HCT116 (cell line): ENCODE data around the gene WASF2. TPM values are rescaled to one million over a fixed set of nuclear protein-coding genes. Genes with fewer than 3 reads are reported as not detected.

Experiments
- ATAC-seq: fragments of 200-7000 bp; cut with Tn5 transposase; 2 replicates; pipeline ENCODE4 v1.9.1; 2020; ENCODE audit warnings: mild to moderate bottlenecking, moderate library complexity
- BruUV-seq: library from RNA; stranded (reverse); fragments of 400-500 nt; replicated peaks from 2 replicates; lab custom pipeline; 2021; lab: Mats Ljungman, UMichigan
- CTCF ChIA-PET: fragments of 300-600 bp; sonication (Branson Sonifier 250); formaldehyde crosslinking; loops from one replicate; lab custom pipeline; 2021; ENCODE audit warnings: antibody characterized with exemption; lab: Charles Lee
- POLR2A ChIA-PET: fragments of 300-600, 350-600 bp; sonication (Branson Sonifier 250); formaldehyde crosslinking; loops from one replicate; lab custom pipeline; 2021; ENCODE audit warnings: antibody characterized with exemption; lab: Charles Lee
- RAD21 ChIA-PET, 2 experiments: fragments of 300-600 bp; sonication (Branson Sonifier 250); formaldehyde crosslinking; loops; one replicate each; lab custom pipeline; 2023; ENCODE audit warnings: low total read pairs in 2 of 2; ENCODE audit not compliant: uncharacterized antibody in 2 of 2, unreplicated experiment in 2 of 2, low non-redundant PET in 1 of 2; lab: Charles Lee
- DNase-seq: peaks from one replicate; pipeline ENCODE4 v3.0.0-alpha.2; 2010; ENCODE audit warnings: low read depth, low spot score
- H2AFZ ChIP-seq: fragments of 200-600 bp; shearing (Covaris generic), sonication (generic); 2 replicates; pipeline ENCODE4 v1.6.1; 2017; ENCODE audit warnings: low read depth, mixed run types, mixed read lengths, antibody characterized with exemption, low read length; ENCODE audit not compliant: poor library complexity, severe bottlenecking
- H3K27ac ChIP-seq: 2 replicates; pipeline ENCODE4 v1.5.1; 2012; ENCODE audit warnings: low read depth, low read length
- H3K27me3 ChIP-seq: fragments of 200-600 bp; sonication (generic); 2 replicates; pipeline ENCODE4 v1.6.1; 2016; ENCODE audit warnings: mixed run types, low read length, mixed read lengths; ENCODE audit not compliant: insufficient read depth
- H3K36me3 ChIP-seq, 2 experiments: fragments of 200-500 bp in 1 of 2; fragments of 200-600 bp in 1 of 2; sonication (Bioruptor generic) in 1 of 2; sonication (generic) in 1 of 2; 2 replicates each; pipeline versions ENCODE4 v1.5.1 to v1.6.1; 2014 to 2016; ENCODE audit warnings: low read length in 2 of 2, inconsistent platforms in 1 of 2, mixed read lengths in 1 of 2, mixed run types in 1 of 2; ENCODE audit not compliant: insufficient read depth in 2 of 2, control insufficient read depth in 1 of 2
- H3K4me1 ChIP-seq, 2 experiments: fragments of 200-600 bp in 1 of 2; sonication (generic) in 1 of 2; 2 replicates each; pipeline versions ENCODE4 v1.5.1 to v1.6.1; 2012 to 2017; ENCODE audit warnings: low read length in 2 of 2, inconsistent platforms in 1 of 2, mild to moderate bottlenecking in 1 of 2, mixed read lengths in 1 of 2, mixed run types in 1 of 2, moderate library complexity in 1 of 2; ENCODE audit not compliant: insufficient read depth in 2 of 2, control insufficient read depth in 1 of 2
- H3K4me2 ChIP-seq: fragments of 200-600 bp; sonication (generic); 2 replicates; pipeline ENCODE4 v1.6.1; 2017; ENCODE audit warnings: mixed run types, low read length, mixed read lengths
- H3K4me3 ChIP-seq, 2 experiments: fragments of 200-600 bp in 1 of 2; sonication (generic) in 1 of 2; replicated peaks in 1 of 2; 2 replicates each; pipeline ENCODE4 v1.5.1; 2011 to 2016; ENCODE audit warnings: low read length in 2 of 2, control low read depth in 1 of 2, low read depth in 1 of 2, mild to moderate bottlenecking in 1 of 2, mixed read lengths in 1 of 2, mixed run types in 1 of 2
- H3K79me2 ChIP-seq: fragments of 200-600 bp; sonication (generic); 2 replicates; pipeline ENCODE4 v1.6.1; 2017; ENCODE audit warnings: mild to moderate bottlenecking, mixed run types, low read length, moderate library complexity, mixed read lengths; ENCODE audit not compliant: insufficient read depth
- H3K9ac ChIP-seq: fragments of 200-600 bp; sonication (generic); 2 replicates; pipeline ENCODE4 v1.6.1; 2016; ENCODE audit warnings: low read length, mixed read lengths
- H3K9me2 ChIP-seq: fragments of 200-600 bp; sonication (generic), shearing (Covaris generic); 2 replicates; pipeline ENCODE4 v1.6.1; 2017; ENCODE audit warnings: mixed run types, mild to moderate bottlenecking, moderate library complexity; ENCODE audit not compliant: insufficient read depth
- H3K9me3 ChIP-seq, 2 experiments: fragments of 200-500 bp in 1 of 2; fragments of 200-600 bp in 1 of 2; sonication (Bioruptor generic) in 1 of 2; sonication (generic) in 1 of 2; 2 replicates each; pipeline ENCODE4 v1.6.1; 2014 to 2017; ENCODE audit warnings: low read length in 2 of 2, mixed read lengths in 2 of 2, inconsistent platforms in 1 of 2, low read depth in 1 of 2, mild to moderate bottlenecking in 1 of 2, mixed run types in 1 of 2, moderate library complexity in 1 of 2; ENCODE audit not compliant: control insufficient read depth in 1 of 2, insufficient read depth in 1 of 2
- H4K20me1 ChIP-seq: fragments of 200-600 bp; sonication (generic), shearing (Covaris generic); 2 replicates; pipeline ENCODE4 v1.6.1; 2017; ENCODE audit warnings: mixed run types, mild to moderate bottlenecking, moderate library complexity; ENCODE audit not compliant: insufficient read depth
- EGR1 ChIP-seq: IDR thresholded peaks from 2 replicates; pipeline ENCODE4 v1.6.1; 2012; ENCODE audit warnings: low read depth
- REST ChIP-seq: IDR thresholded peaks from 2 replicates; pipeline ENCODE4 v1.6.1; 2012; ENCODE audit warnings: low read depth
- ZFX ChIP-seq: fragments of 450-650 bp; IDR thresholded peaks from 2 replicates; pipeline ENCODE4 v1.6.1; 2017
- ZNF274 ChIP-seq: fragments of 200-500 bp; sonication (Bioruptor generic); IDR thresholded peaks from 2 replicates; pipeline ENCODE4 v1.6.1; 2014; ENCODE audit warnings: mild to moderate bottlenecking, low read depth, low read length, inconsistent platforms
- intact Hi-C: fragments of 100-400 bp; cut with micrococcal nuclease; formaldehyde crosslinking; loops from 2 replicates; pipeline ENCODE4 v1.10.0; 2022
- total RNA-seq: library from RNA; stranded (reverse); gene quantifications from one replicate; pipeline ENCODE4 v1.2.1, GENCODE V29; 2021; ENCODE audit not compliant: unreplicated experiment

The WASF2 gene
- total RNA-seq, 1 experiment from 2014 or later: 111 TPM

GRCh38 chr1:27361553-27361952 lies 128.4 kb downstream of the WASF2 start:
- POLR2A ChIA-PET: interaction anchor here (0.7 kb wide), 1 partner anchor 20 kb away, joined by 3 read pairs; the partner anchor contains the start of gene SYTL1

More at GRCh38 chr1:27361553-27361952, 128.4 kb downstream of the WASF2 start:
- Histone ChIP-seq H3K27ac (no peak overlapping the region), H4K20me1 (no peaks in the 10 kb centered on the region), H3K4me2 (no peak overlapping the region), H2AFZ (no peak overlapping the region), H3K9ac (no peak overlapping the region), H3K4me1 (peaks cover 12 to 28% of the 10 kb centered on the region in 2 experiments; a peak in 3 of 4 replicates), H3K4me3 (no peak overlapping the region), H3K9me3 (no peaks in the 10 kb centered on the region), H3K9me2 (no peaks in the 10 kb centered on the region), H3K79me2 (peaks cover 3% of the 10 kb centered on the region; the same call in 1 of the 2 replicates), H3K27me3 (no peaks in the 10 kb centered on the region)
- ChIA-PET CTCF (interaction anchor here (0.6 to 1.3 kb wide), 3 partner anchors 8 to 59 kb away, joined by 3 read pairs; no protein-coding TSS in a partner anchor), RAD21 (no interaction called here)
- BruUV-seq: no TSS peak
- DNase-seq: no peak
- intact Hi-C loops: no loop called here
- TF ChIP-seq EGR1 (no peak), REST (no peak), ZFX (no peak), ZNF274 (no peak)
- TF ChIP-seq, all 23 proteins: peak for 0
- H3K36me3 ChIP-seq: peaks cover 0 to 4% of the 10 kb centered on the region in 2 experiments; a peak in 1 of 4 replicates
- ATAC-seq: no peak
